Fibroblast of pulmonary artery (primary cell): ENCODE data around the gene PRC1.

Experiments used
- DNase-seq: peaks from one replicate; pipeline ENCODE4 v3.0.0-alpha.2; 2010; ENCODE audit warnings: low read depth
- H3K4me3 ChIP-seq: replicated peaks from 2 replicates; pipeline ENCODE4 v1.5.1; 2011; ENCODE audit warnings: low read depth, mild to moderate bottlenecking, control low read depth, low read length, moderate library complexity
- CTCF ChIP-seq: IDR thresholded peaks from 2 replicates; pipeline ENCODE4 v1.5.1; 2011; ENCODE audit warnings: mild to moderate bottlenecking, control low read depth, low read length, inconsistent platforms; ENCODE audit errors: missing control alignments

PRC1 gene

GRCh38 chr15:90942354-90943120 lies 51.8 kb downstream of the PRC1 start:
- no peak for DNase-seq
- H3K4me3 ChIP-seq, result no peak overlapping the region
- TF ChIP-seq CTCF, result no peak

- H3K4me3 ChIP-seq, result no peak overlapping the region
- TF ChIP-seq CTCF, result no peak
- DNase-seq, result no peak
These were observed 53.3 kb downstream of the PRC1 start for GRCh38 chr15:90941038-90941437.

GRCh38 chr15:90939756-90940155 lies 54.6 kb downstream of the PRC1 start:
- DNase-seq, result no peak
- TF ChIP-seq CTCF, result no peak
- no peak overlapping the region for H3K4me3 ChIP-seq

GRCh38 chr15:90938261-90938660 lies 56.1 kb downstream of the PRC1 start:
- no peak overlapping the region for H3K4me3 ChIP-seq
- DNase-seq, result no peak
- no peak for TF ChIP-seq CTCF

- TF ChIP-seq CTCF, result no peak
- no peak for DNase-seq
- H3K4me3 ChIP-seq, result no peak overlapping the region
These were observed 57.5 kb downstream of the PRC1 start for GRCh38 chr15:90936823-90937222.

GRCh38 chr15:90934949-90935751 lies 59.2 kb downstream of the PRC1 start, which contains the start of gene UNC45A:
TSS of gene UNC45A (plus strand) at chr15:90935285. CDS start at chr15:90935325, 40 bp downstream.
- no peak for TF ChIP-seq CTCF
- peak; percentile 79 for DNase-seq
- peak within 1 kb of the TSS; percentile 79 for H3K4me3 ChIP-seq
